CMK (cell line): ENCODE measurements around the gene HSD3B7.
A peak's percentile ranks its signal among the peaks of the same experiment; 100 is the strongest.

Source experiments
- DNase-seq: peaks from one replicate; pipeline ENCODE4 v3.0.0-alpha.2; 2010; ENCODE audit warnings: low read depth

Gene HSD3B7

GRCh38 chr16:30983898-30984610 lies 953 bp upstream of the HSD3B7 start:
- no peak for DNase-seq

GRCh38 chr16:30985401-30986128 lies 558 bp downstream of the HSD3B7 start:
- no peak for DNase-seq

GRCh38 chr16:30986129-30986991 lies 1.4 kb downstream of the HSD3B7 start:
- DNase-seq = no peak

GRCh38 chr16:30987581-30988190 lies 2.7 kb downstream of the HSD3B7 start:
- DNase-seq = no peak

- DNase-seq = no peak
These were observed 4.6 kb downstream of the HSD3B7 start for GRCh38 chr16:30989469-30990047.

GRCh38 chr16:30990105-30990504 lies 5.1 kb downstream of the HSD3B7 start:
- no peak for DNase-seq

GRCh38 chr16:30991052-30991451 lies 6.0 kb downstream of the HSD3B7 start:
- no peak for DNase-seq

- DNase-seq = no peak
These were observed 7.3 kb downstream of the HSD3B7 start for GRCh38 chr16:30992276-30992780.

GRCh38 chr16:30992931-30993816 lies 8.2 kb downstream of the HSD3B7 start:
- DNase-seq = peak; percentile 62

- no peak for DNase-seq
These were observed 10.9 kb downstream of the HSD3B7 start for GRCh38 chr16:30995927-30996323.

- no peak for DNase-seq
These were observed 11.4 kb downstream of the HSD3B7 start for GRCh38 chr16:30996324-30996984.

- DNase-seq = peak; percentile 56
These were observed 12.1 kb downstream of the HSD3B7 start for GRCh38 chr16:30996985-30997724.

GRCh38 chr16:30997725-30998711 lies 13.0 kb downstream of the HSD3B7 start:
- no peak for DNase-seq

GRCh38 chr16:30998852-30999761 lies 14.1 kb downstream of the HSD3B7 start:
- DNase-seq = no peak

GRCh38 chr16:31000671-31001382 lies 15.8 kb downstream of the HSD3B7 start:
- no peak for DNase-seq

GRCh38 chr16:31001507-31002249 lies 16.7 kb downstream of the HSD3B7 start:
- no peak for DNase-seq
